Trophoblast cell (in vitro differentiated cells and primary cell): Measurements from ENCODE around the gene PLCG2.

Experiments
- DNase-seq, 2 donors: peaks; one replicate each; pipeline ENCODE4 v3.0.0-alpha.2; 2016
- H2AFZ ChIP-seq: 2 replicates; pipeline ENCODE4 v1.6.1; 2013; ENCODE audit warnings: low read length, moderate library complexity, mild to moderate bottlenecking; ENCODE audit not compliant: insufficient read depth, poor library complexity
- H2AK5ac ChIP-seq: 2 replicates; pipeline ENCODE4 v1.6.1; 2013; ENCODE audit warnings: mild to moderate bottlenecking, low read length
- H2BK120ac ChIP-seq: 2 replicates; pipeline ENCODE4 v1.6.1; 2013; ENCODE audit warnings: low read length, mild to moderate bottlenecking, moderate library complexity; ENCODE audit not compliant: insufficient read depth, poor library complexity
- H2BK12ac ChIP-seq: 2 replicates; pipeline ENCODE4 v1.6.1; 2013; ENCODE audit warnings: mild to moderate bottlenecking, low read length, moderate library complexity
- H2BK5ac ChIP-seq: 2 replicates; pipeline ENCODE4 v1.6.1; 2013; ENCODE audit warnings: low read length, low read depth, moderate library complexity, mild to moderate bottlenecking; ENCODE audit not compliant: poor library complexity
- H3K14ac ChIP-seq: 2 replicates; pipeline ENCODE4 v1.6.1; 2013; ENCODE audit warnings: mild to moderate bottlenecking, low read length
- H3K18ac ChIP-seq: 2 replicates; pipeline ENCODE4 v1.6.1; 2013; ENCODE audit warnings: mild to moderate bottlenecking, low read length
- H3K23ac ChIP-seq: 2 replicates; pipeline ENCODE4 v1.6.1; 2013; ENCODE audit warnings: low read length
- H3K27ac ChIP-seq: 2 replicates; pipeline ENCODE4 v1.5.1; 2013; ENCODE audit warnings: low read depth, mild to moderate bottlenecking, inconsistent platforms, low read length, moderate library complexity
- H3K27me3 ChIP-seq: 2 replicates; pipeline ENCODE4 v1.6.1; 2013; ENCODE audit warnings: inconsistent platforms, mild to moderate bottlenecking, low read length, moderate library complexity; ENCODE audit not compliant: insufficient read depth
- H3K36me3 ChIP-seq, 2 experiments: 1 replicate in 1 of 2; 2 replicates in 1 of 2; pipeline ENCODE4 v1.6.1; 2013; ENCODE audit warnings: low read length in 2 of 2, mild to moderate bottlenecking in 2 of 2, moderate library complexity in 1 of 2; ENCODE audit not compliant: insufficient read depth in 2 of 2, control insufficient read depth in 1 of 2
- H3K4ac ChIP-seq: 2 replicates; pipeline ENCODE4 v1.6.1; 2013; ENCODE audit warnings: low read depth, mild to moderate bottlenecking, low read length, moderate library complexity
- H3K4me1 ChIP-seq, 2 experiments: 1 replicate in 1 of 2; 2 replicates in 1 of 2; pipeline ENCODE4 v1.6.1; 2013; ENCODE audit warnings: low read length in 2 of 2, mild to moderate bottlenecking in 2 of 2, moderate library complexity in 1 of 2; ENCODE audit not compliant: insufficient read depth in 2 of 2, control insufficient read depth in 1 of 2
- H3K4me2 ChIP-seq: 2 replicates; pipeline ENCODE4 v1.6.1; 2013; ENCODE audit warnings: inconsistent platforms, mild to moderate bottlenecking, low read length, moderate library complexity
- H3K4me3 ChIP-seq: 2 replicates; pipeline ENCODE4 v1.5.1; 2013; ENCODE audit warnings: mild to moderate bottlenecking, low read depth, low read length, inconsistent platforms
- H3K79me1 ChIP-seq: one replicate; pipeline ENCODE4 v1.6.1; 2013; ENCODE audit warnings: low read length
- H3K79me2 ChIP-seq: 2 replicates; pipeline ENCODE4 v1.6.1; 2013; ENCODE audit warnings: low read length, mild to moderate bottlenecking; ENCODE audit not compliant: control insufficient read depth, insufficient read depth, poor library complexity
- H3K9ac ChIP-seq: 2 replicates; pipeline ENCODE4 v1.6.1; 2013; ENCODE audit warnings: mild to moderate bottlenecking, low read length
- H3K9me3 ChIP-seq: 2 replicates; pipeline ENCODE4 v1.6.1; 2013; ENCODE audit warnings: low read depth, mild to moderate bottlenecking, control low read depth, inconsistent platforms, low read length; ENCODE audit not compliant: insufficient read depth
- H4K12ac ChIP-seq: 2 replicates; pipeline ENCODE4 v1.6.1; 2013; ENCODE audit warnings: low read depth, mild to moderate bottlenecking, low read length, moderate library complexity
- H4K8ac ChIP-seq: 2 replicates; pipeline ENCODE4 v1.6.1; 2013; ENCODE audit warnings: low read depth, mild to moderate bottlenecking, low read length, moderate library complexity
- H4K91ac ChIP-seq: one replicate; pipeline ENCODE4 v1.6.1; 2013; ENCODE audit warnings: low read depth, mild to moderate bottlenecking, low read length, moderate library complexity
- WGBS: extraction: QIAGEN DNeasy Blood & Tissue Kit; methylation state at CpG from one replicate; pipeline ENCODE4 v1.1.7; 2013; ENCODE audit warnings: missing lambda C conversion rate; ENCODE audit not compliant: insufficient read length, insufficient coverage; ENCODE audit errors: extremely low coverage; 5-methylcytosine and 5-hydroxymethylcytosine counted together

PLCG2 gene

GRCh38 chr16:81732699-81733098 lies 46.4 kb upstream of the PLCG2 start:
- Histone ChIP-seq H4K12ac (no peak overlapping the region), H4K8ac (no peak overlapping the region), H3K36me3 (no peaks in the 10 kb centered on the region), H3K79me1 (peaks cover 11% of the 10 kb centered on the region), H2AK5ac (no peak overlapping the region), H3K23ac (no peak overlapping the region), H3K4me3 (peak overlapping the region; percentile 38), H2BK120ac (no peak overlapping the region), H3K9ac (no peak overlapping the region), H3K27ac (no peak overlapping the region), H3K14ac (no peak overlapping the region), H3K18ac (no peak overlapping the region), H2AFZ (no peak overlapping the region), H3K79me2 (no peaks in the 10 kb centered on the region), H3K4me1 (peaks cover 9 to 12% of the 10 kb centered on the region in 2 experiments), H2BK5ac (no peak overlapping the region), H3K4me2 (no peak overlapping the region), H3K9me3 (no peaks in the 10 kb centered on the region), H4K91ac (no peak overlapping the region), H3K4ac (no peak overlapping the region), H2BK12ac (no peak overlapping the region), H3K27me3 (no peaks in the 10 kb centered on the region)
- WGBS: no CpG with 5 or more reads among the region's 1 CpG
- no peak for DNase-seq

- DNase-seq: no peak
- Histone ChIP-seq H3K4me2 (no peak overlapping the region), H3K4ac (no peak overlapping the region)
Observed at GRCh38 chr16:81733295-81733694, 45.8 kb upstream of the PLCG2 start.

GRCh38 chr16:81734632-81735434 lies 44.3 kb upstream of the PLCG2 start:
- Histone ChIP-seq H3K14ac (no peak overlapping the region), H3K9ac (no peak overlapping the region), H3K4me1 (peaks cover 7 to 8% of the 10 kb centered on the region in 2 experiments), H4K12ac (no peak overlapping the region), H3K79me2 (no peaks in the 10 kb centered on the region), H2BK12ac (no peak overlapping the region), H4K8ac (no peak overlapping the region), H3K79me1 (peaks cover 7% of the 10 kb centered on the region), H2AFZ (no peak overlapping the region), H3K4ac (no peak overlapping the region), H3K18ac (no peak overlapping the region), H3K36me3 (no peaks in the 10 kb centered on the region), H3K27ac (no peak overlapping the region), H3K23ac (no peak overlapping the region), H3K4me2 (no peak overlapping the region), H4K91ac (no peak overlapping the region), H2AK5ac (no peak overlapping the region), H3K27me3 (no peaks in the 10 kb centered on the region), H2BK5ac (no peak overlapping the region), H3K9me3 (no peaks in the 10 kb centered on the region), H2BK120ac (no peak overlapping the region), H3K4me3 (no peak overlapping the region)
- DNase-seq: no peak
- no CpG with 5 or more reads among the region's 6 CpGs for whole genome bisulfite sequencing

More at GRCh38 chr16:81733295-81733694, 45.8 kb upstream of the PLCG2 start:
- H3K4me1 ChIP-seq: peaks cover 9 to 12% of the 10 kb centered on the region in 2 experiments
- no peak overlapping the region for H4K12ac ChIP-seq
- H3K4me3 ChIP-seq: no peak overlapping the region
- no peak overlapping the region for H4K8ac ChIP-seq
- no peak overlapping the region for H3K27ac ChIP-seq
- H4K91ac ChIP-seq: no peak overlapping the region
- H2BK5ac ChIP-seq: no peak overlapping the region
- no peak overlapping the region for H3K14ac ChIP-seq
- H3K9ac ChIP-seq: no peak overlapping the region
- no peaks in the 10 kb centered on the region for H3K79me2 ChIP-seq
- H2AFZ ChIP-seq: no peak overlapping the region
- H3K36me3 ChIP-seq: no peaks in the 10 kb centered on the region
- H2BK12ac ChIP-seq: no peak overlapping the region
- no peak overlapping the region for H3K23ac ChIP-seq
- 92% methylated on average over 1 of the region's 1 CpG for WGBS
- H2AK5ac ChIP-seq: no peak overlapping the region
- peaks cover 11% of the 10 kb centered on the region for H3K79me1 ChIP-seq
- H3K9me3 ChIP-seq: no peaks in the 10 kb centered on the region
- H3K18ac ChIP-seq: no peak overlapping the region
- H2BK120ac ChIP-seq: no peak overlapping the region
- no peaks in the 10 kb centered on the region for H3K27me3 ChIP-seq

GRCh38 chr16:81737885-81738536 lies 41.1 kb upstream of the PLCG2 start:
- H3K18ac ChIP-seq: no peak overlapping the region
- no peak overlapping the region for H3K14ac ChIP-seq
- H3K4me2 ChIP-seq: peak overlapping the region; percentile 15
- H3K4me3 ChIP-seq: no peak overlapping the region
- H3K9ac ChIP-seq: no peak overlapping the region
- no peaks in the 10 kb centered on the region for H3K27me3 ChIP-seq
- H3K4ac ChIP-seq: no peak overlapping the region
- H3K4me1 ChIP-seq: no peaks in the 10 kb centered on the region
- DNase-seq: peak; percentile 87 to 94
- no peak overlapping the region for H2AFZ ChIP-seq
- H2BK12ac ChIP-seq: no peak overlapping the region
- no peak overlapping the region for H3K23ac ChIP-seq
- no peak overlapping the region for H3K27ac ChIP-seq
- no peaks in the 10 kb centered on the region for H3K79me1 ChIP-seq
- no peak overlapping the region for H2AK5ac ChIP-seq
- H4K8ac ChIP-seq: peak overlapping the region; percentile 25
- no peaks in the 10 kb centered on the region for H3K9me3 ChIP-seq
- H3K79me2 ChIP-seq: no peaks in the 10 kb centered on the region
- no CpG with 5 or more reads among the region's 22 CpGs for WGBS
- no peak overlapping the region for H2BK120ac ChIP-seq
- H2BK5ac ChIP-seq: no peak overlapping the region
- peak overlapping the region; percentile 20 for H4K91ac ChIP-seq
- H3K36me3 ChIP-seq: no peaks in the 10 kb centered on the region
- H4K12ac ChIP-seq: no peak overlapping the region
